Fibroblast of mammary gland (primary cell): ENCODE data around the gene LMO1.
A peak's percentile ranks its signal among the peaks of the same experiment; 100 is the strongest.

Source experiments
- DNase-seq: peaks from one replicate; pipeline ENCODE4 v3.0.0-alpha.2; 2010; ENCODE audit warnings: low read depth
- H3K4me3 ChIP-seq: 2 replicates; pipeline ENCODE4 v1.5.1; 2011; ENCODE audit warnings: low read depth, mild to moderate bottlenecking, low read length, moderate library complexity; ENCODE audit not compliant: control insufficient read depth
- CTCF ChIP-seq: conservative IDR thresholded peaks from 2 replicates; pipeline ENCODE4 v1.5.1; 2011; ENCODE audit warnings: low read depth, low read length, inconsistent platforms; ENCODE audit not compliant: control insufficient read depth, insufficient read depth

LMO1 gene

GRCh38 chr11:8224161-8224591 is 39.5 kb downstream of the LMO1 start:
- H3K4me3 ChIP-seq = no peak overlapping the region
- DNase-seq = no peak
- no peak for TF ChIP-seq CTCF

GRCh38 chr11:8223513-8223900 is 40.2 kb downstream of the LMO1 start:
- DNase-seq = peak; percentile 40
- no peak overlapping the region for H3K4me3 ChIP-seq
- no peak for TF ChIP-seq CTCF

- no peak for TF ChIP-seq CTCF
- no peak for DNase-seq
- H3K4me3 ChIP-seq = no peak overlapping the region
These were observed 40.7 kb downstream of the LMO1 start for GRCh38 chr11:8222820-8223512.

GRCh38 chr11:8221917-8222495 is 41.7 kb downstream of the LMO1 start:
- TF ChIP-seq CTCF = no peak
- no peak for DNase-seq
- no peak overlapping the region for H3K4me3 ChIP-seq

- peak; percentile 2 for DNase-seq
- TF ChIP-seq CTCF = no peak
- no peak overlapping the region for H3K4me3 ChIP-seq
These were observed 42.5 kb downstream of the LMO1 start for GRCh38 chr11:8221046-8221723.

- no peak for TF ChIP-seq CTCF
- no peak for DNase-seq
- H3K4me3 ChIP-seq = no peak overlapping the region
These were observed 43.2 kb downstream of the LMO1 start for GRCh38 chr11:8220261-8221045.
